Prostate gland (tissue), 2 donors: ENCODE results near the gene TNXB.

Experiments
- POLR2A ChIP-seq: fragments of 450-650 bp; IDR thresholded peaks from one replicate; pipeline ENCODE4 v1.6.1; 2016; ENCODE audit warnings: antibody characterized with exemption, mild to moderate bottlenecking
- POLR2AphosphoS5 ChIP-seq: sonication (generic); formaldehyde crosslinking; IDR thresholded peaks from one replicate; pipeline ENCODE4 v1.6.1; 2017; ENCODE audit warnings: antibody characterized with exemption
- TF ChIP-seq, protein P1 (sequence below), 4 experiments: fragments of 200-600 bp in 2 of 4; fragments of 450-650 bp in 2 of 4; sonication (generic) in 2 of 4; IDR thresholded peaks; 1 replicate in 3 of 4; 2 replicates in 1 of 4; pipeline ENCODE4 v1.5.1; 2016 to 2019; ENCODE audit warnings: antibody characterized with exemption in 4 of 4, mild to moderate bottlenecking in 2 of 4, moderate library complexity in 2 of 4

DNA sequence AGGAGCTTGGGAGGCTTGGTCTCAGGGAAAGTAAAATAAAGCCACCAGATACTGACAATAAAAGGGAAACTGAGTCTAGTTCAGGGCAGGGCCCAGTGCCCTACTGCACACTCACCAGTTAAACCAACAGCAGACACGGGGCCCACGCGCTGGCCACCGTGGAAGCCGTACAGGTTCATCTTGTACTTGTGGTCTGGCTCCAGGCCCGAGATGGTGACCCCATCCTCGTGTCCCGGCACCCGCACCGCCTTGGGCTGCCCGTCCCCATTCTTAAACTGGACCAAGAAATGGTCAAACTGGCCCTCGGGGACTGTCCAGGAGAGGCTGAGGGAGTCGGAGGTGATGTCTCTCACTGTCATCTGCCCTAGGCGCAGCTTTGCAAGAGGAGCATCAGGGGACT lies 44.4 kb downstream of the TNXB start:
- TF ChIP-seq, protein P1, sequence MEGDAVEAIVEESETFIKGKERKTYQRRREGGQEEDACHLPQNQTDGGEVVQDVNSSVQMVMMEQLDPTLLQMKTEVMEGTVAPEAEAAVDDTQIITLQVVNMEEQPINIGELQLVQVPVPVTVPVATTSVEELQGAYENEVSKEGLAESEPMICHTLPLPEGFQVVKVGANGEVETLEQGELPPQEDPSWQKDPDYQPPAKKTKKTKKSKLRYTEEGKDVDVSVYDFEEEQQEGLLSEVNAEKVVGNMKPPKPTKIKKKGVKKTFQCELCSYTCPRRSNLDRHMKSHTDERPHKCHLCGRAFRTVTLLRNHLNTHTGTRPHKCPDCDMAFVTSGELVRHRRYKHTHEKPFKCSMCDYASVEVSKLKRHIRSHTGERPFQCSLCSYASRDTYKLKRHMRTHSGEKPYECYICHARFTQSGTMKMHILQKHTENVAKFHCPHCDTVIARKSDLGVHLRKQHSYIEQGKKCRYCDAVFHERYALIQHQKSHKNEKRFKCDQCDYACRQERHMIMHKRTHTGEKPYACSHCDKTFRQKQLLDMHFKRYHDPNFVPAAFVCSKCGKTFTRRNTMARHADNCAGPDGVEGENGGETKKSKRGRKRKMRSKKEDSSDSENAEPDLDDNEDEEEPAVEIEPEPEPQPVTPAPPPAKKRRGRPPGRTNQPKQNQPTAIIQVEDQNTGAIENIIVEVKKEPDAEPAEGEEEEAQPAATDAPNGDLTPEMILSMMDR (IDR thresholded peaks at IDR 0.05): no peak
- TF ChIP-seq POLR2A (no peak), POLR2AphosphoS5 (no peak)
